Activated CD4-positive, CD25-positive, alpha-beta regulatory T cell (primary cell): Measurements from ENCODE around the gene TECPR2.

Source experiments
- DNase-seq, 4 experiments: peaks; one replicate each; lab custom pipeline; 2025; lab: John Stamatoyannopoulos, UW

The TECPR2 gene

DNA sequence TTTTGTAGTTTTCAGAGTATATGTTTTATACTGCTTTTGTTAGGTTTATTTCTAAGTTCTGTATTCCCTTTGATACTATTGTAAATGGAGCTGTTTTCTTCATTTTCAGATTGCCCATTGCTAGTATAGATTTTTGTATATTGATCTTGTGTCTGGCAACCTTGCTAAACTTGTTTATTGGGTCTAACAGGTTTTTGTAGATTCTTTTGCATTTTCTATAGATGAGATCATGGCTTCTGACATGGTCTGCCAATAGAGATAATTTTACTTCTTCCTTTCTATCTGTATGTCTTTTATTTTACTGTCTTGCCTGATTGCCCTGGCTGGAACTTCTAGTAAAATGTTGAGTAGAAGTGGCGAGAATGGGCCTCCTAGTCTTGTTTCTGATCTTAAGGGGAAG lies 106.5 kb downstream of the TECPR2 start:
- DNase-seq, result no peak

DNA sequence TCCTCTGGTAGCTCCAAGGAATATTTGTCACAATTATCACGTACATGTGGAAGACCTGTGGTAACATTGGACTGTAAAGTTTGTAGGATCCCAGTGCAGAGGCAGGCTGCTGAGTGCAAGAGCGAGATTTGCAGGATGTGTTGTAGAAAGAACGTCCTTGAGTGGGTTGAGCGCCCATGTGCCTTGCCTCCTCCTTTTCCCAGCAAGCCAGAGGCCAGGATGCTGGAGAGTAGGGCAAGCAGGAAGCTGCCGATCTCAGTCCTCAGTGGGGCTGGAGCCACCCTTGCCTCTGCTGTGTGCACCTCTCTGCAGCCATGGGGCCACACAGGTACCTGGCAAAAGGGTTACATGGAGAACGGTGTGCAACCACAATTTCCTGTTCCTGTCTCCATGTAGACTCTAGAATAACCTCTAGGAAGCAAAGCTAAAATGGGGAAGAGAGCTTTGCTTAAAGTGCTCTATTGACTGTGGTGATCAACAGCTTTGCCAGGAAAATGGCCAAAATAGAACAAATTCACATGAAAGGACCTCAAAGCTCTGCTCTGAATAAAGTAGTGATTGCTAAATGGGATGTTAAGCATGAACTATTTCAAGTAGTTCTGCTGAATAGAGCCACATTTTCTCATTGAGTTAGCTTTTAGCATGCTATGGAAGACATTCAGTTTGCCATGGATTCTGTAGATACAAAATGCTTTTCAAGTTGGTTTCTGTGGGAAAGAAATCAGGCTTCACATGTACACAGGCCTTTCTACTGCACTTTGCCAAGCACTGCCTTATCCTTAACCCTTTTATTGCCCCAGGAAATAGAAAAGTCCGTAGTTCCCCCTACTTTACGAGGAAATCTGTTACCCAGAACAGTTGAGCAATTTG lies 109.4 kb downstream of the TECPR2 start:
- no peak for DNase-seq

DNA sequence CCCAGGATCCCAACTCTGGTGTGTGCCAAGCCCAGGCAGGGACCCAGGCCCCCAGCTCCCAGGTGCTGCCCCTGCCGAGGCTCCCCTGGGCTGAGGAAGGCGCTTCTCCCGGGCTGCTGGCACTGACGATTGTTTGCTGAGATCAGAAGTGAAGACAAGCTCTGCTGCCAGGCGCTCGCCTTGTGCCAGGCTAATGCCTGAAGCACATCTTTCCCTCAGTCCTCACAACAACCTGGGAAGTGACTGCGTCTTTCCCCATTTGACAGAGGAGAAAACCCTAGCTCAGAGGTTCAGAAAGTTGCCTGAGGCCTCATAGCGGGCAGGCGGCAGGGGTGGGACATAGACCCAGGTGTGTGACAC lies 110.0 kb downstream of the TECPR2 start:
- no peak for DNase-seq

DNA sequence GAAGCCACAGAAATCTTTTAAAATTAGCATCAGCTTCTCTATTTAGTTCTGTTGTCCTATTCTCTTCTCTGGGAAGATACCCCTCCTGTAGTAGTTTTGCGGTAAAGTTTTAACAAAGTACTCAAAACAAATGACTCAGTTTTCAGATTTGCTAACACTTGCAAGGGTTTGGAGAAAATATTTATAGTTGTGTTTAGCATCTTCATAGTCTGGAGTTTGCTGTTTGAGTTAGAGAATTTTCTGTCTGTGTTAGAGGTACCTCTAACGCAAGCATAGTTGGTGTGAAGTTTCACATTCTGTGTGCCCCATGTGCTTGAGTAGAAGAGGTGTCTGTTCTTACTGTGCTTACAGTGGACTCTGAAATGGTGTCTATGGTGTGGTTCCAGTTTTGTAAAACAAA lies 110.8 kb downstream of the TECPR2 start:
- DNase-seq, result no peak

DNA sequence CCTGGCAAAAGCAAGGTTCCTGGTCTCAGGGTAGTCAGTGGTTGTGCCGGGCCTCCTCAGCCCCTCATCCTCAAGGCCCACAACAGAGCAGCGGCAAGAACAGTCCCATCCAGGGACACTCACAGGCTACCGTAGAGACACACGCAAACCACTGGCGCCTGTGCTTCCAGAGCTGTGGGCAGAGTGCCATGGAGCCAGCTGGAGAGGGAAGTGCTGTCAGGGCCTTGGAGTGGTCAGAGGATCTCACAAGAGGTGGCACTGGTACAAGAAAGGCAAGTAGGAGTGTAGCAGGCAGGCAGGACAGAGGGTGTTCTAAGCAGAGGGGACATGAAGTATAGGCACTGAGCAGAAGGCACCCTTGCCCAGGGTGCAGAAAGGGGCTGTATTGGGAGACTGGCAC lies 112.2 kb downstream of the TECPR2 start:
- no peak for DNase-seq

DNA sequence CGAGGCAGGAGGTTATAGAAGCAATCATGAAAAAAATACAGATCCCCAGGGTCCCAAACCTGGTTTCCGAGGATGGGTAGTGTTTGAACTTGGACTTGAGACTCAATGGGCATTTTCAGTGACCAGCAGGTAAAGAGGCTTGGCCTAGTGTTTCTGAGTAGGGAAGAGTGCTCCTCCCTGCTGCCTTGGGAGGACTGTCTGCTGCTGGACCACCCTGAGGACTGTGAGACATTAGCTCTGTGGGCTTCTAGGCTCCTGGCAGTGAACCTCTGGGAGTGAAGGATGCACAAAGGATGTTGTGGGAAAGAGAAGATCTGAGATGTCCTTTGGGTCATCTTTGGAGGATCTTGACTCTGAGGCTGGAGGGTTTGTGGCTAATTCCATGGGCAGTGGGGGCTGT lies 116.4 kb downstream of the TECPR2 start:
- DNase-seq, result no peak

DNA sequence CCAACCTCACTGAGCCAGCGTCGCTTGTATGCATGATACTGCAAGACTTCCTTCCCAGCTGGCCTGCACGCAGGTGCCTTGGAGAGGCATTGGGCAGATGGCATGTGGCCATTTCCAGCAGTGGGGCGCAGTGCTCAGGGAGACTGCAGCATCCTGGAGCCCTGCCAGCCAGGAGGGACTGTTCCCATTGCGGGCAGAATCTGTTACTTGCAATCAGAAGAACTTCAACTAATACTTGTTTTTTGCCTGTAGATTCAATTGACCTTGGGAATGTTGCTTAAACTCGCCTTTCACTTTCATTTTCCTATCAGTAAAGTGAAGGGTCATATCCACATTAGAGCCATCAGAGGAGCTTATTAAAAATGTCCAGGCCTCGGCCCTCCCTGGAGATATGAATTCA lies 117.0 kb downstream of the TECPR2 start:
- DNase-seq, result no peak

DNA sequence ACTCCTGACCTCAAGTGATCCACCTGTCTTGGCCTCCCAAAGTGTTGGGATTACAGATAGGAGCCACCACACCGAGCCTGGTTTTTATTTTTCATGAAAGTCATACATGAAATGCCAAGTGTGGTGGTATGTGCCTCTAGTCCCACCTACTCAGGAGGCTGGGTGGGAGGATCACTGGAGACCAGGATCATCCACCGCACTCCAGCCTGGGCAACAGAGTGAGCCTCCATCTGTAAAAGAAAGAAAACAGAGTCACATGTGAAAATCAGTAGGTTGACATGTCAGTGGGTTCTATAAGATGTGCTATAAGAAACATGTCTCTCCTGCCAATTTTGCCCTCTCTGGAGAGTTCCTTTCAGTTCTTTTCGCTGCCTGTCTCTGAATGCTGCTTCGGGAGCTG lies 118.6 kb downstream of the TECPR2 start:
- DNase-seq, result no peak

DNA sequence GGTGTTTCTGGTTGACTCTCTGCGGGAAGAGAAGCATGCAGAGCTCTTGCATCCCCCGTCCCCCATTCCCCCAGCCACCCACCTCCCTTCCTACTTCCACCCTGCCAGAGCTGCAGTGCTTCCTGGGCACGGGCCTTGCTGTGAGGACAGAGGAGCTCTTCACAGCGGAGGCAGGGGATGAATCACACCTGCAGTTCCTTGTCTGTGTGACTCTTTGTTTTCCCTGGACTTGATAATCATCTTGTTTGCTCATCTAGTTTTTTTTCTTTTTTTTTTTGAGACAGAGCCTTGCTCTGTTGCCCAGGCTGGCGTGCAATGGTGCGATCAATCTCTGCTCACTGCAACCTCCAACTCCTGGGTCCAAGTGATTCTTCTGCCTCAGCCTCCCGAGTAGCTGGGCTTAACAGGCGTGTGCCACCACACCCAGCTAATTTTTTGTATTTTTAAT lies 119.1 kb downstream of the TECPR2 start:
- no peak for DNase-seq

DNA sequence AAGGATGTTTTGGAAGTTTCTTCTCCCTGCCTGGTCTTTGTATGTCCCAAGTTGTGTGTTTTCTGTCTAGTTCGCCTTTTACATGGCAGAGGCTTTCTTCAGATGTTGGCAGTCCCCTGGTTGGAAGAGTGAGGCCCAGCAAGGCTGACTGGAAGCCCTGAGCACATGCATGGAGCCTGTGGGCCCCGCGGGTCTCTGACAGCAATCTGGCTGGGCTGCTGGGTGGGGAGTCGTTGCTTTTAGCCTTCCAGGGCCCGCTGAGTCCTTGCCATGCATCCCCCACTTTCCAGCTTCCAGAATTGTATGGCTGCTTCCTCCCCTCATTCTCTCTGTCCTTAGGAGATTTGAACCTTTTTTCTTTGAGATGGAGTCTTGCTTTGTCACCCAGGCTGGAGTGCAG lies 121.6 kb downstream of the TECPR2 start:
- no peak for DNase-seq

DNA sequence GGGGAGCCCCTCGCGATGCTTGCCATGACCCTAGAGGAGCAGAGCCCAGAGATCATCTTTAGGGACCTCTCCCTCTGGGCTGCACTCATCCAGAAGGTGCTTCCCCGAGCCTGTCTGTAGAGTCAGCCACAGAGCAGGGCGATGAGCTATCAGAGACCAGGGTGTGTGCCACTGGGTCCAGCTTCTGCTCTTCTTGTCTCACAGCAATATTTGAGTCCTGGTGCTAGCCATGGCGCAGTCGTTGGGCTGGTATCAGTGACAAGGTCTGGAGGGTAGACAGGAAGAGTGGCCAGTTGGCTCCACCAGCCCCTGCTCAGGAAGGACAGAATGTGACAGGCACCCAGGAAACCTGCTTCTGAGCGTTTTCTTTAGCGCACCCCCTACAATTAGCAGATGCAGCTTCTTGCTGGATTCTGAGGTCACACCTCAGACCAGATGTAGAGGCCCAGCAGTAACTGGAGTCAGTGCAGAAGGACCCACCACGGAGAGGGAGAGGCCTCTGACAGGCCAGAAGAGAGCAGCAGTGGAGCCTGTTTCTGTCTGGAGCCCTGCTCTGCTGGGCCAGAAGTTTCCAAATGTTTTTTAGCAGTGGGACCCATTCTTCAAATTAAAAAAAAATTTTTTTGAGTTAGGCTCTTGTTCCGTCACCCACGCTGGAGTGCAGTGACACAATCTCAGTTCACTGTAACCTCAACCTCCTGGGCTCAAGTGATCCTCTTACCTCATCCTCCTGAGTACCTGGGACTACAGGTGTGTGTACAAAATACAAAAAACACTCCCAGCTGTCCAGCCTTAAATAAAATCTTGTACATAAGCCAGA lies 123.2 kb downstream of the TECPR2 start:
- no peak for DNase-seq

DNA sequence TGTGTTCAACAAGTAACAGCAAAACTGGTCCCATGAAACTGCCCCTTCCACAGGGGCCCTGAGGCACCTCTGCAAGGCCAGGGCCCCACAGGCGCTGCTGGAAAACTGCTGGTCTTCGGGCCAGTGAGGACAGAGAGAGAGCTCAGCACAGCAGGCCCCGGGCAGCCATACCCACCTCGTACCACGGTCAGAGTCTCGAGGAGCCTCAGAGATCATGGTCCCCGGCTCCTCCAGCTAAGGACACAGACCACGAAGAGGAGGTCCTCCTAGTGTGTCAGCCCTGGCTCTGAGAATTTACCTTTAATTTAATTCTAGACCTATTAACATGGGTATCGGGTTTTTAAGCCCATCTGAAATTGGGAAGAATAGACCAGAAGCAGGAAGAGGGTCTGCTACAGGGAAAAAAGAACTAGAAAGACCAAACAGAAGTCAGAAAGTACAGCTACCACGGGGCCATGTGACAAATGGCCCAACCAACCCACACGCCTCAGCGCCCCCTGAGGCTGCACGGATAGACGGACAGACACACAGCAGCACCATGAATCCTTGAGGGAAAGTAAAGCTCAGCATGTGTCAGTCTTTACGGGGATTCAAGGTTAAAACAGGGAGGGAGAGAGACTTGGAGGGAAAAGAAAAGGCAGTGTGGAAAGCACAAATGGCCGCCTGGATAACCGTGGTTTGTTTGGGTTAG lies 123.9 kb downstream of the TECPR2 start:
- no peak for DNase-seq

DNA sequence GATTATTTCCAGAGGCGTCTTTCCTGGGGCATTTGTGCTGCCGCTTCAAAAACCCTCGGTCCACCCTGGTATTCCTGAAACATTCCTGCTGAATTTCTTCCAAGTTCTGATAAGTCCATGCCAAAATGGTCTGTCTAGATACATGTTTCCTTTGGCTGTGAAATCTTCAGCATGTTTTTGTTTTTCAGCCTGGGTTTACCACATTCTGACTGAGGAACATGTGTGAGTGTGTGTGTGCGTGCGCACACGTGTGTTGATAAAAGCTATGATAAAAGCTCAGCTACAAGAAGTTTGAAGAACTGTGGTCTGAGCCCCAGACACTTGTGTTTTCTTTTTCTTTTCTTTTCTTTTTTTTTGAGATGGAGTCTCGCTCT lies 124.5 kb downstream of the TECPR2 start:
- no peak for DNase-seq

DNA sequence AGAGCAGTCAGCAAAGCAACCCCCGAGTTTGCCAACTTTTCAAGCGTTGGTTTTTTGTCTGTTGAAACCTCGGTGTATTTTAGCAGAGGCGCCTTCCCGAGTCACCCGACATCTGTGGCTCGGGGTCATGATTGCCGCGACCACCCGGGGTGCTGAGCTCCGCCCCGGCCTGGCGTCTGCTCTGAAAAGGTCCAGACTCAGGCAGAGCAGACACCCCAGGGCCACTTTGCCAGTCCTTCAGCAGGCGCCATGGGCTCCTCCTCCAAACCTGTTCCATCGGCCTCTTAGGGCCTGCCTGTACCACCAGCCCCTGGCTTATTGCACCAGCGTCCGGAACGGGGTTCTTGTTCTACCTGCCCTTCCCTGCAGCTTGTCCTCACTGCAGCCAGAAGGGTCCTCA lies 127.7 kb downstream of the TECPR2 start:
- no peak for DNase-seq

DNA sequence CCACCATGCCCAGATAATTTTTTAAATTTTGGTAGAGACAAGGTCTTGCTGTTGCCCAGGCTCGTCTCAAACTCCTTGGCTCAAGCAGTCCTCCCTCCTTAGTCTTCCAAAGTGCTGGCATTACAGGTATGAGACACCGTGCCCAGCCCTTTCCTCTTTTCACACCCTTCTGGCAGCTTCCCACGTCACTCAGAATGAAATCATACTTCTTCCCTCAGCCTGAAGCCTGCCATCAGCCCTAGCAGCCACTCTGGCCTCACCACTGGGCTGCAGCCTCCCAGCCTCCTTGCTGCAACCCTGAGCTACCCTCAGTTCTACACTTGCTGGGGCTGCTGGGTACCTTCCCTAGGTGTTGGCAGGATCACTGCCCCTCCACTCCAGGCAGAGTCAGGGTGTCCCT lies 128.6 kb downstream of the TECPR2 start:
- DNase-seq, result no peak

DNA sequence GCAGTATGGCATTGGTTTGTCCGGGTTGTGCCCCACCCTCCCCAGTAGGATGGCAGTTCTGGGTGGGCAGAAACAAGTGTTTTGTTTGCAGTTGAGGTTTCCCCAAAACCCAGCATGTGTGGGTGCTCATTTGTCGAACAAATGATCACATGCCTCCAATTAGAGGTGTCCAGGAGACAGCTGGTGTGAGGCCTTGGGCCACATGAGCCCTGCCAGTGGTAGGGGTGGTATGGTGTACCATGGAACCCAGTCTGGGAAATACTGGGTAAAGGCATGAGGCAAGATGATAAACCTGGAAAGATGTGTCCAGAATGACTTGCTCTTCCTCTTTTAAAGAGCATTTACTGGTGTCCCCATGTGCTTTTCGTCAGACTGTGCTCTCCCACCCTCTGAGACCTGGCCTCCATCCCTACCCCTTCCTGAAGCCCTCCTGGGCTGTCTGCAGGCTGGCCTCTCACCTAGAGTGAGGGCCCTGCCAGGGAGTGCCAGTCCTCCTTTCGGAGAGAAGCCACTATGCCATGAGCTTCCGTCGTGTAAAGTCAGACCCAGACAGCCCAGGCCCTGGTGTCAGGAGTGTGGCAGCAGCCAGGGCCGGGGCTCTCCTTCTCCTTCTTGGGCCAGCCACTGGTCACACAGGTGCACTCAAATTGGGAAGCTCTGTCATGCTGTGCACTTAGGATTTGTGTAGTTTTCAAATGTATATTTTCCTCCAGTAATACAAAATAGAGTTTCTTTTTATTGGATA lies 129.2 kb downstream of the TECPR2 start:
- DNase-seq, result no peak

DNA sequence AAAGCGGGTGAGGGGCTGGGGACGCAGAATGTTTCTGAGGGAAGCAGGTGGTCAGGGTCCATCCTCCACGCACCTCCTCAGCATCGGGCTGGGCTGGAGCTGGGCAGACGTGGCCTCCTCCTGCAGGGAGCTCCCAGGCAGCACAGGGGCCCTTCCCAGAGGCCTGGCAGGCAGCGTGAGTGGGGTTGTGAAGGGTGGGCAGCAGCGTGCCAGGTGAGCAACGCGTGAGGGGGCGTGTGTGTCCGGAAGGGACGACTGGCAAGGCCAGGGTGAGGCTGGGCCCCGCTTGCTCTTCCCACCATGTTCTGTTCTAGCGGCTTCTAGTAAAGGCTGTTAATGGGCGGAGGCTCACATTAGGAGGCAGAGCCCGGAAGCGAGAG lies 129.8 kb downstream of the TECPR2 start:
- DNase-seq, result no peak

DNA sequence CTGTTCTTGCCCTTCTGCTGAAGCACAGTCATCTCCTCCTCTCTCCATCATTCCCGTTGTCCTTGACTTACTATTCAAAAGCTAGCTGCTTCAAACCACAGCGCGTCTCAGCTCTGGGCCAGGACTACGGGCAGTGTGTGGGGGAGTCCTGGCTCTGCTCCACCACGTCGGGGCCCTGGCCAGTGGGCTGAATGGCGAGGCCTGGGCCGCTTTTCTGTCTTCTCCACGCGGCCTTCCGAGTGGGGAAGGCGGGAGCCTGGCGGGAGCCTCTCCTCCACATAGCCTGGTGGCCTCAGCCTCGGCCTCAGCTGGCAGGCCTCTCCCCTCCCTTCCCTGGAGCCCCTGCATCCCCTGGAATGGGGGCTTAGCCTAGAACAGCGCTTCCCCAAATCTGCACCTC lies 130.4 kb downstream of the TECPR2 start:
- DNase-seq, result no peak

DNA sequence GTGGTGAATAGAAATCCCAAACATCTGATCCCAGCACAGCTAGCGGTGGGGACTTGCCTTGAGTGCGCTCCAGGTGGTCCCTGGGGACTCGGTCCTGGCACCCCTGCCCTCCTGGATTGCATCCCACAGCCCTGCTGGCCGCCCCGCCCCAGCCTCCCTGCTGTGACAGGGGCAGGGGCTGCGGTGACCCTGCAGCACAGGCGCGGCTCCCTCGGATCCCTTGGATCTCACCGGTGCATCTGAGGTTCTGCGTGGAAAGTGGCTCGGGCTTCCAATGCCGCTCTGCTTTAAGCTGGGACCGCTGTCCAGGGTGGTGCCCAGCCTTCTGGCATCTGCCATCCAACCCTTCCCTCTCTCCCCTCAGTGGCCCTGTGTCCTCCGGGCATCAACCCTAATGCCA lies 130.8 kb downstream of the TECPR2 start:
- DNase-seq, result no peak

DNA sequence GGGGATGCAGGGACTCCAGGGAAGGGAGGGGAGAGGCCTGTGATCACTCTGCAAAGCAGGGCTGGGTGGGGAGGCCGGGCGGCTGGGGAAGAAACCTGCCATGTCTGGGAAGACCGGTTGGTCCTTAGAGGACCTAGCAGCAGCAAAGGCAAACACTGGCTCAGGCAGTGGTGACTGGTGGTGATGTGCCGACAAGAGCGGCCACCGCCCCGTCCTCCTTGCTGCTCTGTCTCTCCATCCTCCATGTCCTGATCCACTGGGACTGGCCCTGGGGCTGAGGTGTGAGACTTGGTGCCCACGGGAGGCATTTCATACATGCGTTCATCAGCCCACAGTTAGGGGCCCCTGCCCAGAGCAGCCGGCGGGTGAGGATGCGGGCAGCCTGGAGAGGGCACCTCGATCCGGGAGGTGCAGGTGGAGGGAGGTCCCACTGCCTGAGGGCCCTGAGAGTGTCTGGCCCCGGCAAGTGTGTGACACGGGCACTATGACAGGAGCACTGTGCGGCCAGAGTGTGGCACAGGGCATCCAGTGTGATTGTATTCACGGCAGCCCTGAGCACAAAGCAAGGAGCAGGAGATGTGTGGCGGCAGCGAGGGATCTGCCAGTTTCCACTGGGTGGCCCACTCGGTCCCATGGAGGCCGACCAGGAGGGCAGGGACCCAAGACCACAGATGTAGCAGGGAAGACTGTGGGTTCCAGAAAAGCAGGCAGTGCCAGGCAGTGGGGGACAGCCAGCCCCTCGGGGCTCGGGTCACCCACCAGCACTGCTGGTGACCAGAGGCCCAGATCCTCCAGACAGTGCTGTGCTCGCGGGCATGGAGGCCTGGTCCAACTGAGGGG lies 133.0 kb downstream of the TECPR2 start:
- DNase-seq, result no peak

DNA sequence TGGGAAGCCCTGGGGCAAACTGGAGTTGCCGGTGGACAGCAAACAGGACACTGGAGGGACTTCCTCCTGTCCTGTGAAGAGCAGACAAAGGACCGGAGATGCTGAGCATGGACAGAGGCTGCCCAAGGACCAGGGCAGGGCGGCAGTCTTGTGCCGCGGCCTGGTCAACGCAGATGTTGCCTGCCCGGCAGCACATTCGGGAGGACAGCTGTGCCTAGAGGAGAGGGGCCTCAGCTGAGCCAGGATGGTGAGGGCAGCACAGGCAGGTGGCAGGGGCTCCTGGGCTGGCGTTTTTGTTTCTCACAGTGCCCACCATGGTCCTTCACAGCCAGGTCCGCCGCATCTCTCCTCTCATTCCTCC lies 133.6 kb downstream of the TECPR2 start:
- DNase-seq, result no peak
